A549 (cell line): ENCODE measurements around the gene TDRD3. TPM values are rescaled to one million over a fixed set of nuclear protein-coding genes. Genes with fewer than 3 reads are reported as not detected.
"Not testable (repeated sequence)": the region's sequence is repeated elsewhere in the genome, so short reads cannot be mapped to it uniquely, and the experiment has no call there.

Experiments used
- ATAC-seq, 2 experiments: fragments of 200-7000 bp in 1 of 2; fragments of >200 bp in 1 of 2; cut with Nextera tagmentation in 1 of 2; cut with Tn5 transposase in 1 of 2; 3 replicates each; pipeline versions ENCODE4 v1.8.0 to v1.9.1; 2018 to 2020; ENCODE audit warnings: mild to moderate bottlenecking in 1 of 2, moderate library complexity in 1 of 2
- CTCF ChIA-PET: fragments of 300-600 bp; sonication (Branson Sonifier 250); formaldehyde crosslinking; extraction: SDS; loops from one replicate; lab custom pipeline; 2021; ENCODE audit warnings: antibody characterized with exemption, inconsistent platforms; lab: Yijun Ruan, JAX
- POLR2A ChIA-PET: fragments of 350-600 bp; formaldehyde crosslinking; extraction: SDS; loops from one replicate; lab custom pipeline; 2021; ENCODE audit warnings: antibody characterized with exemption, inconsistent platforms; lab: Yijun Ruan, JAX
- DNase-seq, 2 experiments: peaks; one replicate each; pipeline versions ENCODE4 v3.0.0 to v3.0.0-alpha.2; 2011 to 2016; ENCODE audit warnings: low read depth in 1 of 2, low spot score in 1 of 2
- FAIRE-seq: peaks from 2 replicates; lab custom pipeline; 2011; peaks lifted over from hg19 to GRCh38; lab: Jason Lieb, UNC
- H3K27ac ChIP-seq, 2 experiments: fragments of >200 bp; sonication (Bioruptor Twin); formaldehyde crosslinking; 3 replicates each; pipeline ENCODE4 v1.5.1; 2016 to 2017
- H3K4me1 ChIP-seq: fragments of >200 bp; sonication (Bioruptor Twin); formaldehyde crosslinking; 3 replicates; pipeline ENCODE4 v1.6.1; 2016
- H3K4me2 ChIP-seq: fragments of >200 bp; sonication (Bioruptor Twin); formaldehyde crosslinking; 3 replicates; pipeline ENCODE4 v1.6.1; 2016
- H3K4me3 ChIP-seq: fragments of >200 bp; sonication (Bioruptor Twin); formaldehyde crosslinking; 3 replicates; pipeline ENCODE4 v1.5.1; 2016
- H3K9me3 ChIP-seq: fragments of >200 bp; sonication (Bioruptor Twin); formaldehyde crosslinking; 3 replicates; pipeline ENCODE4 v1.6.1; 2016
- CBX8 ChIP-seq: fragments of 200-600 bp; sonication (generic); IDR thresholded peaks from 2 replicates; pipeline ENCODE4 v1.6.1; 2016
- CHD2 ChIP-seq: fragments of 150-350 bp; IDR thresholded peaks from 2 replicates; pipeline ENCODE4 v1.6.1; 2014; ENCODE audit warnings: low read length; ENCODE audit not compliant: partially characterized antibody
- EHMT2 ChIP-seq: fragments of 200-600 bp; sonication (generic); IDR thresholded peaks from 2 replicates; pipeline ENCODE4 v1.6.1; 2016; ENCODE audit warnings: antibody characterized with exemption, low read depth, mild to moderate bottlenecking, moderate library complexity
- EP300 ChIP-seq, 2 experiments: fragments of >200 bp; sonication (Bioruptor Twin); formaldehyde crosslinking; IDR thresholded peaks; 2 replicates in 1 of 2; 3 replicates in 1 of 2; pipeline ENCODE4 v1.6.1; 2016 to 2017
- ESRRA ChIP-seq: fragments of 150-350 bp; IDR thresholded peaks from 2 replicates; pipeline ENCODE4 v1.6.1; 2014; ENCODE audit warnings: mild to moderate bottlenecking, low read length, borderline replicate concordance
- HEYL ChIP-seq: fragments of 250-450 bp; sonication (Bioruptor Pico); IDR thresholded peaks from 2 replicates; pipeline ENCODE4 v1.8.0; 2021; ENCODE audit warnings: mild to moderate bottlenecking, moderate library complexity
- HOXB13 ChIP-seq: fragments of 250-450 bp; sonication (Bioruptor Pico); IDR thresholded peaks from 2 replicates; pipeline ENCODE4 v1.5.0; 2020; ENCODE audit warnings: low read depth, mild to moderate bottlenecking, moderate library complexity
- JUN ChIP-seq, 2 experiments: fragments of >200 bp; sonication (Bioruptor Twin); formaldehyde crosslinking; IDR thresholded peaks; 2 replicates in 1 of 2; 3 replicates in 1 of 2; pipeline ENCODE4 v1.6.1; 2016 to 2017
- MAZ ChIP-seq: fragments of 150-350 bp; IDR thresholded peaks from 2 replicates; pipeline ENCODE4 v1.6.1; 2014; ENCODE audit warnings: antibody characterized with exemption, low read depth, low read length, borderline replicate concordance
- NFE2L2 ChIP-seq: fragments of 150-350 bp; conservative IDR thresholded peaks from 2 replicates; pipeline ENCODE4 v1.6.1; 2014; ENCODE audit warnings: low read length
- NR3C1 ChIP-seq: fragments of >200 bp; sonication (Bioruptor Twin); formaldehyde crosslinking; IDR thresholded peaks from 3 replicates; pipeline ENCODE4 v1.6.1; 2017
- PHF8 ChIP-seq: fragments of 200-600 bp; sonication (generic); IDR thresholded peaks from 2 replicates; pipeline ENCODE4 v1.6.1; 2016; ENCODE audit warnings: low read depth, mild to moderate bottlenecking, antibody characterized with exemption, moderate library complexity, borderline replicate concordance
- RAD21 ChIP-seq, 2 experiments: fragments of >200 bp in 1 of 2; sonication (Bioruptor Twin) in 1 of 2; formaldehyde crosslinking in 1 of 2; IDR thresholded peaks in 1 of 2; conservative IDR thresholded peaks in 1 of 2; 2 replicates in 1 of 2; 3 replicates in 1 of 2; pipeline ENCODE4 v1.6.1; 2012 to 2018; ENCODE audit warnings: inconsistent platforms in 1 of 2
- RARB ChIP-seq: fragments of 250-450 bp; sonication (Bioruptor Pico); IDR thresholded peaks from 2 replicates; pipeline ENCODE4 v1.8.0; 2021; ENCODE audit warnings: mild to moderate bottlenecking, moderate library complexity
- RCOR1 ChIP-seq: fragments of 150-350 bp; IDR thresholded peaks from 2 replicates; pipeline ENCODE4 v1.6.1; 2014; ENCODE audit warnings: antibody characterized with exemption, low read length, low read depth
- SMC3 ChIP-seq: fragments of >200 bp; sonication (Bioruptor Twin); formaldehyde crosslinking; IDR thresholded peaks from 3 replicates; pipeline ENCODE4 v1.6.1; 2018; ENCODE audit warnings: inconsistent platforms
- SREBF2 ChIP-seq: fragments of 450-650 bp; IDR thresholded peaks from 2 replicates; pipeline ENCODE4 v1.6.1; 2014; ENCODE audit warnings: mild to moderate bottlenecking, moderate library complexity
- ZC3H11A ChIP-seq: fragments of 450-650 bp; IDR thresholded peaks from 2 replicates; pipeline ENCODE4 v1.6.1; 2014; ENCODE audit warnings: antibody characterized with exemption, mild to moderate bottlenecking
- ZFP36 ChIP-seq: fragments of 450-650 bp; IDR thresholded peaks from 2 replicates; pipeline ENCODE4 v1.6.1; 2014; ENCODE audit warnings: borderline replicate concordance; ENCODE audit not compliant: partially characterized antibody
- ZNF302 ChIP-seq: fragments of 250-450 bp; sonication (Bioruptor Pico); IDR thresholded peaks from 2 replicates; pipeline ENCODE4 v1.9.0; 2021; ENCODE audit warnings: inconsistent platforms, mild to moderate bottlenecking, moderate library complexity
- ZSCAN20 ChIP-seq: fragments of 250-450 bp; sonication (Bioruptor Pico); IDR thresholded peaks from 2 replicates; pipeline ENCODE4 v1.8.0; 2022; ENCODE audit warnings: mild to moderate bottlenecking, moderate library complexity
- WGBS: methylation state at CpG from one replicate; pipeline ENCODE4 v1.1.6; 2017; ENCODE audit errors: missing lambda C conversion rate; 5-methylcytosine and 5-hydroxymethylcytosine counted together
- polyA plus RNA-seq, 4 experiments: library from polyadenylated mRNA; depleted of rRNA in 3 of 4; stranded (reverse); fragments of >200 nt; fragmentation: RNase III in 1 of 4; extraction: RNeasy Plus Mini Kit Qiagen cat#74134 plus additional on column Dnase treatment in 1 of 4; gene quantifications; 2 replicates in 3 of 4; 3 replicates in 1 of 4; pipeline ENCODE4 v1.2.3, GENCODE V29; 2011 to 2017
- TF ChIP-seq, protein P1 (sequence below): IDR thresholded peaks from 2 replicates; pipeline ENCODE4 v1.6.1; 2012
- TF ChIP-seq, protein P2 (sequence below): fragments of >200 bp; sonication (Bioruptor Twin); formaldehyde crosslinking; IDR thresholded peaks from 3 replicates; pipeline ENCODE4 v1.5.1; 2016
- TF ChIP-seq, protein P3 (sequence below): fragments of 150-350 bp; IDR thresholded peaks from 2 replicates; pipeline ENCODE4 v1.6.1; 2014; ENCODE audit warnings: low read depth, mild to moderate bottlenecking, low read length

The TDRD3 gene
- polyA plus RNA-seq, 2 of the 4 experiments (the other 2 are of a cell fraction) = 5.7 to 11.8 TPM

DNA sequence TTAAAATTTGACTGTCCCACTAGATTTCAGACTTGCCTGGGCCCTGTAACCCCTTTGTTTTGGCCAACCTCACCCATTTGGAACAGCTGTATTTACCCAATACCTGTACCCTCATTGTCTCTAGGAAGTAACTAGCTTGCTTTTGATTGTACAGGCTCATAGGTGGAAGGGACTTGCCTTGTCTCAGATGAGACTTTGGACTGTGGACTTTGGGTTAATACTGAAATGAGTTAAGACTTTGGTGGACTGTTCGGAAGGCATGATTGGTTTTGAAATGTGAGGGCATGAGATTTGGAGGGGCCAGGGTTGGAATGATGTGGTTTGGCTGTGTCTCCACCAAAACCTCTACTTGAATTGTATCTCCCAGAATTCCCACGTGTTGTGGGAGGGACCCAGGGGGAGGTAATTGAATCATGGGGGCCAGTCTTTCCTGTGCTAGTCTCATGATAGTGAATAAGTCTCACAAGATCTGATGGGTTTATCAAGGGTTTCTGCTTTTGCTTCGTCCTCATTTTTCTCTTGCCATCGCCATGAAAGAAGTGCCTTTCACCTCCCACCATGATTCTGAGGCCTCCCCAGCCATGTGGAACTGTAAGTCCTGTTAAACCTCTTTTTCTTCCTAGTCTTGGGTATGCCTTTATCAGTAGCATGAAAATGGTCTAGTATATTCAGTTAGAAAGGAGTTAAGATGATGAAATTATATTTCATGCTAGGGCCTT is 12.7 kb downstream of the TDRD3 start:
- FAIRE-seq, DNase-seq, H3K27ac ChIP-seq, H3K9me3 ChIP-seq, H3K4me1 ChIP-seq, POLR2A ChIA-PET, H3K4me3 ChIP-seq, H3K4me2 ChIP-seq, ATAC-seq: not testable (repeated sequence)
- WGBS = 92% methylated on average over 4 of the region's 4 CpGs
- CTCF ChIA-PET = interaction anchor here (1.2 kb wide), 1 partner anchor 21 kb away, joined by 3 read pairs; no protein-coding TSS in a partner anchor

DNA sequence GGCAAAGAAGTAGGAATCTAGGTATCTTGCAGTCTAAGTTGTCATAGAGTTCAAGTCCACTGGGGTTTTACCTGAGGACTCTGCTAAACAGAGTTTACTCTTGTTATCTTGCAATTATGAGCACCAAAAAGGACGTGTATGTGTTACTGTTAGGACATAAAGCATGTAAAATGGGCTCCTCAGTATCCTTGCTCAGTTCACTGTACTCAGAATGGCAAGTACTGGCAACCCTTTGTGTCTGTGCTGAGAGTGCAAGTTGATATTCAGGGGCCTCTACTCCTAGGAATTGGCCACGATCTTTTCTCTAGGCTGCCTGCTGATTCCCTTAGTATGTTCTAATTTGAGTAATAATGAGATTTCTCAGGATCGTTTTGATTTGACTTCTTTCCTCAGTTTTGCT is 13.3 kb downstream of the TDRD3 start:
- 78% methylated on average over 3 of the region's 3 CpGs for WGBS
- no peak for ATAC-seq
- H3K27ac ChIP-seq = no peak overlapping the region
- CTCF ChIA-PET = no interaction called here
- H3K4me3 ChIP-seq = no peak overlapping the region
- TF ChIP-seq CHD2 = no peak
- TF ChIP-seq CBX8 = no peak
- TF ChIP-seq, protein P1, sequence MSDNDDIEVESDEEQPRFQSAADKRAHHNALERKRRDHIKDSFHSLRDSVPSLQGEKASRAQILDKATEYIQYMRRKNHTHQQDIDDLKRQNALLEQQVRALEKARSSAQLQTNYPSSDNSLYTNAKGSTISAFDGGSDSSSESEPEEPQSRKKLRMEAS = no peak
- no peak for TF ChIP-seq RAD21 (conservative IDR thresholded peaks at IDR 0.05 in 1 of 2, IDR thresholded peaks at IDR 0.05 in 1 of 2)
- TF ChIP-seq, protein P2, sequence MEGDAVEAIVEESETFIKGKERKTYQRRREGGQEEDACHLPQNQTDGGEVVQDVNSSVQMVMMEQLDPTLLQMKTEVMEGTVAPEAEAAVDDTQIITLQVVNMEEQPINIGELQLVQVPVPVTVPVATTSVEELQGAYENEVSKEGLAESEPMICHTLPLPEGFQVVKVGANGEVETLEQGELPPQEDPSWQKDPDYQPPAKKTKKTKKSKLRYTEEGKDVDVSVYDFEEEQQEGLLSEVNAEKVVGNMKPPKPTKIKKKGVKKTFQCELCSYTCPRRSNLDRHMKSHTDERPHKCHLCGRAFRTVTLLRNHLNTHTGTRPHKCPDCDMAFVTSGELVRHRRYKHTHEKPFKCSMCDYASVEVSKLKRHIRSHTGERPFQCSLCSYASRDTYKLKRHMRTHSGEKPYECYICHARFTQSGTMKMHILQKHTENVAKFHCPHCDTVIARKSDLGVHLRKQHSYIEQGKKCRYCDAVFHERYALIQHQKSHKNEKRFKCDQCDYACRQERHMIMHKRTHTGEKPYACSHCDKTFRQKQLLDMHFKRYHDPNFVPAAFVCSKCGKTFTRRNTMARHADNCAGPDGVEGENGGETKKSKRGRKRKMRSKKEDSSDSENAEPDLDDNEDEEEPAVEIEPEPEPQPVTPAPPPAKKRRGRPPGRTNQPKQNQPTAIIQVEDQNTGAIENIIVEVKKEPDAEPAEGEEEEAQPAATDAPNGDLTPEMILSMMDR = no peak
- no peak for TF ChIP-seq NR3C1
- TF ChIP-seq RCOR1 = no peak
- TF ChIP-seq SMC3 = no peak
- no peak for TF ChIP-seq ESRRA
- no peak for TF ChIP-seq NFE2L2
- no peak for TF ChIP-seq HOXB13 (CRISPR knock-in tag)
- TF ChIP-seq, protein P3, sequence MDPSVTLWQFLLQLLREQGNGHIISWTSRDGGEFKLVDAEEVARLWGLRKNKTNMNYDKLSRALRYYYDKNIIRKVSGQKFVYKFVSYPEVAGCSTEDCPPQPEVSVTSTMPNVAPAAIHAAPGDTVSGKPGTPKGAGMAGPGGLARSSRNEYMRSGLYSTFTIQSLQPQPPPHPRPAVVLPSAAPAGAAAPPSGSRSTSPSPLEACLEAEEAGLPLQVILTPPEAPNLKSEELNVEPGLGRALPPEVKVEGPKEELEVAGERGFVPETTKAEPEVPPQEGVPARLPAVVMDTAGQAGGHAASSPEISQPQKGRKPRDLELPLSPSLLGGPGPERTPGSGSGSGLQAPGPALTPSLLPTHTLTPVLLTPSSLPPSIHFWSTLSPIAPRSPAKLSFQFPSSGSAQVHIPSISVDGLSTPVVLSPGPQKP = no peak
- TF ChIP-seq ZNF302 = no peak
- no peak for TF ChIP-seq SREBF2
- no peak for TF ChIP-seq ZC3H11A
- TF ChIP-seq EHMT2 = no peak
- TF ChIP-seq, all 56 proteins: peak for 0
- DNase-seq (no peak), FAIRE-seq (no peak)
- Histone ChIP-seq H3K4me1 (0 out of 3 replicates have a peak, but pooled peaks cover 6% of the 10 kb centered on the region), H3K4me2 (no peak overlapping the region), H3K9me3 (no peaks in the 10 kb centered on the region)
- POLR2A ChIA-PET = no interaction called here

DNA sequence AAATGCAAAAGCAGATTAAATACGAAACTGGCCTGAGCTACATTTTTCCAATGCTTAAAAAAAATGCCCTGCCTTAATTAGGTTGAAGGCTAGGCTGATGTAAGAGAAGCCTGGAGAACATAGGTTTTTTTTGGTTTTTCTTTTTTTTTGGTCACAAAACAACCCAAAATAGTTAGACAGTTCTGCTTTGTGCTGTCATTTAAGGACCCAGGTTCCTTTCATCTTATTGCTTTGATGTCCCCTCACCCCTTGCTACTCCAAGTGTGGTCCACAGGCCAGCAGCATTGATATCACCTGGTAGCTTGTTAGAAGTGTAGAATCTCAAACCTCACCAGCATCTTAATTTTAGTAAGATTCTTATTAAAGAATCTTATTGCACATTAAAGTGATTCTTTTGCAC is 14.4 kb downstream of the TDRD3 start:
- Histone ChIP-seq H3K27ac (no peak overlapping the region), H3K4me3 (no peak overlapping the region), H3K4me2 (no peak overlapping the region), H3K9me3 (no peaks in the 10 kb centered on the region), H3K4me1 (0 out of 3 replicates have a peak, but pooled peaks cover 6% of the 10 kb centered on the region)
- ATAC-seq (no peak), FAIRE-seq (no peak), DNase-seq (no peak)
- TF ChIP-seq EP300 (IDR thresholded peaks at IDR 0.05) = no peak
- TF ChIP-seq RARB (CRISPR knock-in tag) = no peak
- TF ChIP-seq HEYL (CRISPR knock-in tag) = no peak
- TF ChIP-seq MAZ = no peak
- TF ChIP-seq, protein P3 = no peak
- TF ChIP-seq JUN (IDR thresholded peaks at IDR 0.05) = no peak
- no peak for TF ChIP-seq PHF8
- TF ChIP-seq CBX8 = no peak
- no peak for TF ChIP-seq ZFP36
- no peak for TF ChIP-seq ZSCAN20 (CRISPR knock-in tag)
- CTCF ChIA-PET = interaction anchor here (0.6 kb wide), 1 partner anchor 616 kb away, joined by 3 read pairs; no protein-coding TSS in a partner anchor
- POLR2A ChIA-PET = no interaction called here
- WGBS = 91% methylated on average over 1 of the region's 1 CpG
